IgD-negative memory B cell (primary cell): Measurements from ENCODE around the gene UBA7. TPM values are rescaled to one million over a fixed set of nuclear protein-coding genes. Genes with fewer than 3 reads are reported as not detected.

Source experiments
- H3K27ac Mint-ChIP-seq, 3 donors: one replicate each; pipeline ENCODE4 v1.8.0; 2020 to 2022; ENCODE audit warnings: mild to moderate bottlenecking in 3 of 3, mixed read lengths in 3 of 3, moderate library complexity in 1 of 3
- H3K27me3 Mint-ChIP-seq: one replicate; pipeline ENCODE4 v1.8.0; 2021; ENCODE audit warnings: mixed read lengths
- H3K36me3 Mint-ChIP-seq: one replicate; pipeline ENCODE4 v1.8.0; 2020; ENCODE audit warnings: mild to moderate bottlenecking, mixed read lengths
- H3K4me1 Mint-ChIP-seq, 3 donors: one replicate each; pipeline ENCODE4 v1.8.0; 2020 to 2022; ENCODE audit warnings: mixed read lengths in 3 of 3, mild to moderate bottlenecking in 1 of 3
- H3K4me3 Mint-ChIP-seq, 4 donors: one replicate each; pipeline ENCODE4 v1.8.0; 2020 to 2022; ENCODE audit warnings: mild to moderate bottlenecking in 4 of 4, mixed read lengths in 4 of 4, moderate library complexity in 3 of 4
- H3K9me3 Mint-ChIP-seq, 3 donors: one replicate each; pipeline ENCODE4 v1.8.0; 2020 to 2021; ENCODE audit warnings: mixed read lengths in 3 of 3, mild to moderate bottlenecking in 1 of 3
- polyA plus RNA-seq: library from polyadenylated mRNA; unstranded; fragments of 300-500 nt; fragmentation: Illumina TruSeq; gene quantifications from one replicate; pipeline ENCODE4 v1.2.3, GENCODE V29; 2021

UBA7 gene
- 61.5 TPM for polyA plus RNA-seq

GRCh38 chr3:49813497-49814174 is at the start of gene UBA7:
UBA7 (minus strand) TSS chr3:49813953; CDS start chr3:49813787, 166 bp downstream.
- Mint-ChIP-seq H3K9me3 (no peaks in the 10 kb centered on the region), H3K27me3 (no peaks in the 10 kb centered on the region), H3K4me3 (peak within 1 kb of the TSS; percentile 89 to 98 (median 98)), H3K4me1 (peaks cover 7 to 29% (median 21%) of the 10 kb centered on the region in 3 donors), H3K27ac (peak within 1 kb of the TSS; percentile 60 to 99 (median 98)), H3K36me3 (no peaks in the 10 kb centered on the region)

- Mint-ChIP-seq H3K4me3 (no peak overlapping the region), H3K27ac (no peak overlapping the region), H3K9me3 (no peaks in the 10 kb centered on the region), H3K27me3 (peaks cover 4% of the 10 kb centered on the region), H3K36me3 (peaks cover 2% of the 10 kb centered on the region), H3K4me1 (peaks cover 5 to 8% (median 6%) of the 10 kb centered on the region in 3 donors)
Observed at GRCh38 chr3:49859576-49860305, 46.0 kb upstream of the UBA7 start.

GRCh38 chr3:49856181-49857005 is 42.6 kb upstream of the UBA7 start, which contains the start of gene TRAIP:
TRAIP (minus strand) TSS chr3:49856564; CDS start chr3:49856453, 111 bp downstream.
- Mint-ChIP-seq H3K27me3 (no peaks in the 10 kb centered on the region), H3K36me3 (no peaks in the 10 kb centered on the region), H3K4me1 (peaks cover 5 to 8% (median 6%) of the 10 kb centered on the region in 3 donors), H3K4me3 (peak within 1 kb of the TSS; percentile 84 to 96 (median 88)), H3K27ac (peak within 1 kb of the TSS; percentile 68 to 82 (median 82)), H3K9me3 (no peaks in the 10 kb centered on the region)

GRCh38 chr3:49855662-49856061 is 41.9 kb upstream of the UBA7 start:
- no peaks in the 10 kb centered on the region for H3K27me3 Mint-ChIP-seq
- peak overlapping the region in 3 of 4 donors; percentile 60 to 96 (median 88) for H3K4me3 Mint-ChIP-seq
- H3K36me3 Mint-ChIP-seq, result no peaks in the 10 kb centered on the region
- H3K4me1 Mint-ChIP-seq, result peaks cover 5 to 8% (median 6%) of the 10 kb centered on the region in 3 donors
- H3K27ac Mint-ChIP-seq, result peak overlapping the region in 1 of 3 donors; percentile 82
- H3K9me3 Mint-ChIP-seq, result no peaks in the 10 kb centered on the region

GRCh38 chr3:49845694-49846093 is 31.9 kb upstream of the UBA7 start:
- no peak overlapping the region for H3K27ac Mint-ChIP-seq
- H3K4me1 Mint-ChIP-seq, result peaks cover 0 to 3% (median 0%) of the 10 kb centered on the region in 3 donors
- H3K4me3 Mint-ChIP-seq, result no peak overlapping the region
- peaks cover 2% of the 10 kb centered on the region for H3K36me3 Mint-ChIP-seq
- H3K27me3 Mint-ChIP-seq, result no peaks in the 10 kb centered on the region
- no peaks in the 10 kb centered on the region for H3K9me3 Mint-ChIP-seq

- H3K4me1 Mint-ChIP-seq, result peaks cover 0 to 3% (median 0%) of the 10 kb centered on the region in 3 donors
- H3K27me3 Mint-ChIP-seq, result no peaks in the 10 kb centered on the region
- peaks cover 2% of the 10 kb centered on the region for H3K36me3 Mint-ChIP-seq
- peak overlapping the region in 1 of 3 donors; percentile 9 for H3K27ac Mint-ChIP-seq
- H3K4me3 Mint-ChIP-seq, result no peak overlapping the region
- no peaks in the 10 kb centered on the region for H3K9me3 Mint-ChIP-seq
Observed at GRCh38 chr3:49844464-49845183, 30.9 kb upstream of the UBA7 start.

- H3K36me3 Mint-ChIP-seq, result no peaks in the 10 kb centered on the region
- no peak overlapping the region for H3K27ac Mint-ChIP-seq
- H3K27me3 Mint-ChIP-seq, result no peaks in the 10 kb centered on the region
- H3K4me3 Mint-ChIP-seq, result peak overlapping the region in 1 of 4 donors; percentile 17
- peaks cover 5% of the 10 kb centered on the region in 3 donors for H3K4me1 Mint-ChIP-seq
- H3K9me3 Mint-ChIP-seq, result no peaks in the 10 kb centered on the region
Observed at GRCh38 chr3:49842843-49843517, 29.2 kb upstream of the UBA7 start.

GRCh38 chr3:49841806-49842205 is 28.1 kb upstream of the UBA7 start:
- Mint-ChIP-seq H3K36me3 (no peaks in the 10 kb centered on the region), H3K4me1 (peaks cover 5% of the 10 kb centered on the region in 3 donors), H3K27ac (no peak overlapping the region), H3K27me3 (no peaks in the 10 kb centered on the region), H3K4me3 (no peak overlapping the region), H3K9me3 (no peaks in the 10 kb centered on the region)

- H3K36me3 Mint-ChIP-seq, result no peaks in the 10 kb centered on the region
- no peak overlapping the region for H3K4me3 Mint-ChIP-seq
- H3K4me1 Mint-ChIP-seq, result peaks cover 5% of the 10 kb centered on the region in 3 donors
- no peaks in the 10 kb centered on the region for H3K9me3 Mint-ChIP-seq
- peak overlapping the region in 1 of 3 donors; percentile 39 for H3K27ac Mint-ChIP-seq
- H3K27me3 Mint-ChIP-seq, result no peaks in the 10 kb centered on the region
Observed at GRCh38 chr3:49841126-49841696, 27.5 kb upstream of the UBA7 start.

- H3K4me3 Mint-ChIP-seq, result no peak overlapping the region
- peaks cover 5% of the 10 kb centered on the region in 3 donors for H3K4me1 Mint-ChIP-seq
- H3K27ac Mint-ChIP-seq, result peak overlapping the region in 1 of 3 donors; percentile 78
- H3K9me3 Mint-ChIP-seq, result no peaks in the 10 kb centered on the region
- H3K27me3 Mint-ChIP-seq, result no peaks in the 10 kb centered on the region
- no peaks in the 10 kb centered on the region for H3K36me3 Mint-ChIP-seq
Observed at GRCh38 chr3:49840388-49840787, 26.6 kb upstream of the UBA7 start.

GRCh38 chr3:49839193-49839809 is 25.5 kb upstream of the UBA7 start:
- H3K4me1 Mint-ChIP-seq, result peaks cover 5% of the 10 kb centered on the region in 3 donors
- H3K4me3 Mint-ChIP-seq, result no peak overlapping the region
- H3K9me3 Mint-ChIP-seq, result no peaks in the 10 kb centered on the region
- no peak overlapping the region for H3K27ac Mint-ChIP-seq
- peaks cover 2% of the 10 kb centered on the region for H3K36me3 Mint-ChIP-seq
- no peaks in the 10 kb centered on the region for H3K27me3 Mint-ChIP-seq

GRCh38 chr3:49831341-49831740 is 17.6 kb upstream of the UBA7 start:
- H3K36me3 Mint-ChIP-seq, result peaks cover 6% of the 10 kb centered on the region
- no peak overlapping the region for H3K27ac Mint-ChIP-seq
- no peaks in the 10 kb centered on the region for H3K27me3 Mint-ChIP-seq
- peaks cover 0 to 3% (median 1%) of the 10 kb centered on the region in 3 donors for H3K4me1 Mint-ChIP-seq
- H3K4me3 Mint-ChIP-seq, result no peak overlapping the region
- no peaks in the 10 kb centered on the region for H3K9me3 Mint-ChIP-seq

- Mint-ChIP-seq H3K4me3 (no peak overlapping the region), H3K27me3 (no peaks in the 10 kb centered on the region), H3K9me3 (no peaks in the 10 kb centered on the region), H3K4me1 (peaks cover 0 to under 1% (median 0%) of the 10 kb centered on the region in 3 donors), H3K36me3 (peaks cover 4% of the 10 kb centered on the region), H3K27ac (no peak overlapping the region)
Observed at GRCh38 chr3:49826016-49826415, 12.3 kb upstream of the UBA7 start.
